Dermis microvascular lymphatic vessel endothelial cell (primary cell): Measurements from ENCODE around the gene CABLES2. TPM values are rescaled to one million over a fixed set of nuclear protein-coding genes. Genes with fewer than 3 reads are reported as not detected.

Experiments used
- DNase-seq, 2 donors: peaks; one replicate each; pipeline versions ENCODE4 v3.0.0 to v3.0.0-alpha.2; 2010; ENCODE audit warnings: low read depth in 2 of 2
- total RNA-seq: library from RNA; depleted of rRNA; stranded (reverse); fragments of >200 nt; gene quantifications from 2 replicates; pipeline ENCODE4 v1.2.1, GENCODE V29; 2014

The CABLES2 gene
- total RNA-seq, 1 donor from 2014 or later, result 0.77 TPM

DNA sequence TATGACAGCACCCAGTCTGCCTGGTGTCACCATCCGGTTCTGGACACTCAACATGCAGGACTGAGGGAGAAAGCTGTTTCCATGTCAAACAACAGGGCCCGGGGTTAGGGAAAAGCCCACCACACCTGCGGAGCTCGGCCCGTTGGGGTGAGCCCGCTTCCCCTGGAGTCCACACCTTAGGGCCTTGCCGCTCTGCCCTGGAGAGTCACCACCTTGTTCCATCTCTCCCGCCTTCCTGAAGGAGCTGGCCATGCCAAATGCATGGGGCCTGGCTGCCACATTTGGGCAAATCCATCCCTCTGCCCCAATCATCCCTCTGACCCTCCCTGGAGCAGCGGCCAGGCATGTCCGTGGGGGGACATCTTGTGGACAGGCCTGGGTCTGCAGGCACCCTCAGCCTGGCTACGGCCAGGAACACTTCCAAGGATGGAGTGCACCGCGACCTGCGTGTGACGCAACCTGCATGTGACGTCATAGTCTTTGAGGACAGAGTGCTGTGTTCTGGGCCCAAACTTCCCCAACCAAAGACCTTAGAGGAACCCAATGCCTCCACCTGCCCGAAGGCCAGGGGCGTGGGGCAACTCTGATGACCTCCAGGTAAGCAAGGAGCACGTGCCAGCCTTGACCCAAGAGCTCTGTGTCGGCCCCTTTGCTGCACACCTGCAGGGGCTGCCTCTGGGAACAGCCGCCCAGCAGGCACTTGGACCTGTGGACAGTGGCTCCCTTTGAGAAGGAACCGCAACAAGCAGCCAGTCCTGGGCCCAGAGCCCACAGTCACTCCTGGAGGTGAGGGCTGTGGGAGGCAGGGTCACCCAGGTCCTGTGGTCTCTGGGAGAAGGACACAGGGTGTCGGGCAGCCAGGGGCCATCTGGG, 1.7 kb downstream of the CABLES2 start:
- peak in 1 of 2 donors; percentile 48 for DNase-seq

DNA sequence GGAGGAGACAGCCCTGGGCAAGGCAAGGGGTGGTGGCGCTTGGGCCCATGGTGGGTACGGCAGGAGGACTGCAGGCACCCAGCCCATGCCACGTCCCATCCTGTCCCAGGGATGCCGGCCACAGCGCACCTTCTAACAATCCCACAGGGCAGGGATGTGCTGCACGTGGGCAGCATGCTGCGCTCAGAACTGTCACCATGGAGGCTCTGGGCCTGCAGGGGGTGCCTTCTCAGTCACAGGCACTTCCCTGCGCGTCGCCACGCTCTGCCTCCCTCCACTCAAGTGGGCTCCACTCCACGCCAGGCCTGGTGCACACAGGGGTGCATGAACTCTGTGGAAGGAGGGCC, 2.4 kb downstream of the CABLES2 start:
- no peak for DNase-seq

DNA sequence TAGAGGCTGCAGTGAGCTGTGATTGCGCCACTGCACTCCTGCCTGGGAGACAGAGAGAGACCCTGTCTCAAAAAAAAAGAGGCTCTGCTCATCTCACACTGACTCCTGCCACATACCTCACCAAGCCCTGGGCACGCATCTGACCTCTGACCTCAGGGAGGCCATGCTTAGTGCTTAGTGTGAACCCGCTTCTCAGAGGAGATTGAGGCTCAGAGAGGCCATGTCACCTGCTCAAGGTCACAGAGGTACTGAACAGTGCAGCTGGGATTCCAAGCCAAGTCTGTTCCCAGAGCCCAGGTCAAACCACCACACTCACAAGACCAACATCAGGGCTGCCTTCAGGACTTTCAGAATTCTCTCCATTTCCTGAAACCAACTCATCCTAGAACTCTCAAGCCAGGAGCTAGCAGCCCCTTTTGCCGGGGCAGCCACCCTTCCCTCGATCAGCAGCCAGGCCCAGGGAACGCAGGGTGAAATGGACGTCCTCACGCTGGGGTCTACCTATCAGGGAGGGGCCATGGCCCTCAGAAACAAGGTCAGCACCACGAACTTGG, 2.9 kb downstream of the CABLES2 start:
- no peak for DNase-seq

DNA sequence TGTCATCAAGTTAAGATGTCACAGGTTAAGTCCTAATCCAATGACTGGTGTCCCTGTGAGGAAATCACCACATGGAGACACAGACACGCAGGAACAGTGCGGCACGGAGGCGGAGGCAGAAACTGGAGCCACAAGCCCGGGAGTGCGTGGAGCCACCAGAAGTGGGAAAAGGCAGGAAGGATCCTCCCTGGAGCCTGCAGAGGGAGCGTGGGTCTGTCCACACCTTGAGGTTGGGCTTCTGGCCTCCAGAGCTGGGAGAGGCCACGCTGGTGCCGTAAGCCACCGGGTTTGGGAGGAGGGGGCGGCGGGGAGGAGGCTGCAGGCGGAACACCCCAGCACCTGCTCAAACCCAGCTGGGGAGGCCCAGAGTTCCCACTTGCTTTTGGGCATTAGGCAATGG, 3.8 kb downstream of the CABLES2 start:
- DNase-seq, result no peak

DNA sequence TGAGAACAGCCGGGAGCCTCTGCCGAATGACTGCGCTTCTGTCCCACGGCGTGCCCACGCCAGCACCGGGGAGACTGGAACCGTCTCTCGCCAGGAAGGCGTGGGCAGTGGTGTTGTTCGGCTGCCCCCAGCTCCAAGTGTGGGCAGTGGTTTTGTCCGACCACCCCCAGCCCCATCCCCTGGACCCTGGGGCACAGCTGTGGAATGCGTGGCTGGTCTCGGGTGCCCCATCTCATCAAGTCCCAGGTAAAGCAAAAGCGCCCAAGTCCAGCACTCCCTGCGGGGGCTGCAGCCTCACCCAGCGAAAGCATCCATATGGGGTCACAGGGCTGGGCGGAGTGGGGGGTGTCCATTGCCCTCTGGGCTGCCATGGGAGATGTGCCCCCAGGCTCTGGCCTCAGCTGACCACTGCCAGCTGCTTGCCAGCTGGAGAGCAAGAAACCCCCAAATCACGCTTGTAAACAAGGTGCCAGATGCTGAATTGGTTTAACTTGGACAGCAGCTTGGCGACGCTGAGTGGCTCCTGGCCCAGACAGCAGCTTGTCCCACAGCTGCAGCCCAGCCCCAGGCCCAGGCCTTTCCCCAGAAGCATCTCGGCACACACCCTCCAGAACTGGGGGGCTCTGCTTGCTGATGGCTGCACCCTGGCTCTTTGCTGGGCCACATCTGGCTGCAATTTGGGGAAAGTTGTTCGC, 4.5 kb downstream of the CABLES2 start:
- no peak for DNase-seq

DNA sequence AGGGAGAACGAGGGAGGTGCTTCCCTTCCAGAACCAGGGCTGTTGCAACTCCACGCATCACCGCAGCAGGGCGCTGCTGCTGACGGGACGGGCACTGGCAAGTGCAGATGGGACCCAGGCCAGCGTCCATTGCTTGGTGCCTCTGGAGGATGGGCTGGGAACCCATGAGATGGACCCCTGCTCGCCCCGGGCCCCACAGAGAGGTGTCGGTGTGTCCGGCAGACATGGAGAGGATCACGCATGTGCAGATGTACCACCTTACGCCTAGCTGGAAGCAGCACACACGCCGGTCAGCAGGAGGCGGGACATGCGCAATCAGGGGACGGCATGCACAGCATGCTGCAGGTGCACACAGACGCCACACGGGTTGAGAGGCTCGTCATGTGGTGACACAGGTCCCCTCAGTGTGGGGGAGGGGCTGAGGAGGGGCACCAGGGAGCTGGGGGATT, 5.7 kb downstream of the CABLES2 start:
- DNase-seq, result no peak

DNA sequence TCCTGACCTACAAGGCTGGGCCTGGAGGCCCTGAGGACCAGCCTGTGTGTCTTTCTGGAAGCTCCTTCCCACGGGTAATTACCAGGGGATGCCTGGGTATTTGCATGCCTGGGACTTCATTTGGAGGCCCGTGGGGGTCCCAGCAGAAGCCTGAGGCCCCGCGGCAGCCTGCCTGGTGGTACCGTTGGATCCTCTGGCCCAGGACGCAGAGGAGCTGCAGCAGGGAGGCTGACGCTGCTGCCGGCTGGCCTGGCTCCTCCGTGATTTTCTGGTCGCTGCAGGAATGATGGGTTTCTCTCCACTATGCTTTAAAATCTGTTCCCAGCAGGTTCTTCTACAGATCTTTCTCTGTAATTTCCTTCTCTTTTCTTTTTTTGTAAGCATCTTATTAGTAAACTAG, 6.5 kb downstream of the CABLES2 start:
- DNase-seq, result no peak

DNA sequence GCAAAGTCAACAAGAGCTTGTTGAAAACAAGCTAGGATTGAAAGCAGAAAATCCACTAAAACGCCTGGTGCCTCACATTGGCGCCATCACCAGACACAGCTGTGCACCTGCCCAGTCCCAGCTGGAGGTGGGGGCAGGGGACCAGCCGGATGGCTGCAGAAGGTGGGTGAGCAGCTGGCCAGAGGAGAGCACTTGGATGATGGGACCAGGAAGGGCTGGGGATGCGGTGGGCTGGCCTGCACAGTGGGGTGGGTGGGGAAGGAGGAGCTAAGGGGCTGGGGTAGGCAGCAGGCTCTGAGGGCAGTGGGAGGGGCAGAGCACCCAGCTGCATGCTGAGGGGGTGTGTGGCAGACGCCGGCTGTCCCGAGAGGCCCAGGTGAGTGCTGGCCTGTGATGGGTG, 7.1 kb downstream of the CABLES2 start:
- no peak for DNase-seq

DNA sequence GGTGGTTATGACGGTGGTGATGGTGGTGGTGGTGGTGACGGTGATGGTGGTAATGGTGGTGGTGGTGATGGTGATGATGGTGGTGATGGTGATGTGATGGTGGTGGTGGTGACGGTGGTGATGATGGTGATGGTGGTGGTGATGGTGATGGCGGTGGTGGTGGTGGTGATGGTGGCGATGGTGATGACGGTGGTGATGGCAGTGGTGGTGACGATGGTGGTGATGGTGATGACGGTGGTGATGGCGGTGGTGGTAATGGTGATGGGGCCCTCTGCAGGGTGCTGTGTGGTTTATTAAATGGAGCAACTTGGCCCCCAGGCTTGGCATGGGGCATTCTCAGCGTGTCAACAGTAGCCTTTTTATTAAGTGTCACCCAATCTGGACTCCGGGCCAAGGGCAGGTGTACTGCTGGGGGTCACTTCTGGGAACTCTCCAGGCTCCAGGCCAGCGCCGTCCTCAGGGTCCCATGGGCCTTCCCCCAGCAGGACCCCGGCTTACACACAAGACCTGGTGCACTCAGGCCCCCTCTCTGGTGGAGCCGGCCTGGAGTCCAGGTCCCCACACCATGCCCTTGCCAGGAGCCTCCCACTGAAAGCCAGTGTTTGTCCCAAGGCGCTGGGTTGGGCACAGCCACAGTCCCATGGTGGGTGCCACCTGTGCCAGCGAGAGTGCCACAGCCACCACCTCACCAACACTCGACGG, 8.8 kb downstream of the CABLES2 start:
- DNase-seq, result no peak

DNA sequence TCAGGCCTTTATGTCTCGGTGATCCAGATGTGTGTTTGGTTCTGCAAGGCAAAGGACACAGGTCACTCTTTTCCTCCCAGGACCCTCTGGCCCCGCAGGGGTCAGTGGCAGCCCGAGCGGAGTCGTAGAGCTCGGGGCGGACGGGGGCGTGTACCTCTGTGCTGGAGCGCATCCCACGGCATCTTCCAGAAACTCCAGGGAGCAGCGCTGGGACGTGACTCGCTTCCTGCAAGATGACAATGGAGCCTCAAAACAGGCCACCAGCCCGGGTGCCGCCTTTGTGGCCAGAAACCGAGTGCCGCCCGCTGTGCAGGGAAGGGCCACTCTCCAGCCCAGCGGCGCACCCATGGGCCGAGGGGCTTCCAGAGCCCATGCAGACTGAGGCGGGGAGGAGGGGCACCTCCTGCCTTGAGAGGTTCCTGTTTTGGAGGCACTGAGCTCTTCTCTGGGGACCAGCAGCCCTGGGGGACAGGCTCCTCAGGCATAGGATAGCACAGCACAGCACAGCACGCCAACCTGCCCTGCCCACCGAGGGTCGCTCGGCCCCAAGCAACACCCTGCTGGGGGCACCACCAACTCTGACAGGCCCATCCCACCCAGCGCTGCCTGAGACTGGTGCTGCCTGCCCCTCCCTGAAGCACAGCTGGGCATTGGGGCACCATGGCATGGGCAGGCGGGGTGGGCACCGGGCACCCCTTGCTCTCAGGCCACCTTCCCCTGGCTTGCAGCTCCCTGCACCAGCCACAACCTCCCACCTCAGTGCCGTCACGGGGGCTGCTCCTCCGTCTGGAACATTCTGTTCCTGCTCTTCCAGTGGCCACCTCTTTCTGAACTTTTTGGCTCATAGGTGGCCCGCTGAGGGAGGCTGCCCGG, 10.5 kb downstream of the CABLES2 start:
- DNase-seq, result peak in 1 of 2 donors; percentile 32

DNA sequence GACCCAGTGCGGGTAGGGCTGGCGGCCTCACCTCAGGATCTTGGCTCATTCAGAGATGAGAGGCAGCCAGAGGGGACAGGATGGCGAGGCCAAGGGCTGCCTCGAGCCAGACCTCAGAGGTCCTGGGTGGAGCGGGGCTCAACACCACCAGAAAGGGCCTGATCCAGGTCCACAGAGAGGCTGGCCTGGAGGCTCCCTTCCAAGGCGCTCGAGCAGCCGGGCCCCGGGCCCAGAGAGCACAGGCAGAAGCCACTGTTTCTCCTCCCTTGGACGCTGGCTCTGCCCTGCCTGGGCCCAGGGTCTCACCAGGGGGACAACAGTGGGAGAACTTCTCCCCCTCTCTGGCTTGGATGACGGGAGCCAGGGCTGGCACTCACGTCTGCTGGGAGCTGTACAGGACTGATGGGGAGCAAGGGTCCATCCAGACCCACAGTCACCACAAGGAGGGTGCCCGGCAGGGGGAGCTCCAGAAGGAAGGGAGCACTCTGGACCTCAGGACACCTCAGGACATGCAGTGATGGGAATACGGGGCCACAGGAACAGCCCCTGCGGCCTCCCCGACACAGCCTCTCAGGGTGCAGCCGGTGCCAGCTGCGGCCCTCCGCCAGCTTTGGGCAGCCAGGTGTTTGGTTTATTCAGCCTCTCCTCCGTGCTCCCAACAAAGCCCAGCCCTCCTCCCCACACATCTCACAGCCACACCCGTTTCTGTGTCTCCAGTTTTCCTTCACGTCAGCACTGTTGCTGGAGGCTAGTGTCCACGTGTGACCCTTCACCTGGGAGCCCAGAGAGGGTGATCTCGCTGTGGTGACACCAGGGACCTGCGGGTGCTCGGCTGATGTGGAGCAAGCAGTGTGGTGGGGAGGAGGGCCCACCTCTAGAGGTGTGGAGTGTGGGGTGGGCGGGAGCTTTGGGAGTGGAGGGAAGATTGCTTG, 11.5 kb downstream of the CABLES2 start:
- no peak for DNase-seq

DNA sequence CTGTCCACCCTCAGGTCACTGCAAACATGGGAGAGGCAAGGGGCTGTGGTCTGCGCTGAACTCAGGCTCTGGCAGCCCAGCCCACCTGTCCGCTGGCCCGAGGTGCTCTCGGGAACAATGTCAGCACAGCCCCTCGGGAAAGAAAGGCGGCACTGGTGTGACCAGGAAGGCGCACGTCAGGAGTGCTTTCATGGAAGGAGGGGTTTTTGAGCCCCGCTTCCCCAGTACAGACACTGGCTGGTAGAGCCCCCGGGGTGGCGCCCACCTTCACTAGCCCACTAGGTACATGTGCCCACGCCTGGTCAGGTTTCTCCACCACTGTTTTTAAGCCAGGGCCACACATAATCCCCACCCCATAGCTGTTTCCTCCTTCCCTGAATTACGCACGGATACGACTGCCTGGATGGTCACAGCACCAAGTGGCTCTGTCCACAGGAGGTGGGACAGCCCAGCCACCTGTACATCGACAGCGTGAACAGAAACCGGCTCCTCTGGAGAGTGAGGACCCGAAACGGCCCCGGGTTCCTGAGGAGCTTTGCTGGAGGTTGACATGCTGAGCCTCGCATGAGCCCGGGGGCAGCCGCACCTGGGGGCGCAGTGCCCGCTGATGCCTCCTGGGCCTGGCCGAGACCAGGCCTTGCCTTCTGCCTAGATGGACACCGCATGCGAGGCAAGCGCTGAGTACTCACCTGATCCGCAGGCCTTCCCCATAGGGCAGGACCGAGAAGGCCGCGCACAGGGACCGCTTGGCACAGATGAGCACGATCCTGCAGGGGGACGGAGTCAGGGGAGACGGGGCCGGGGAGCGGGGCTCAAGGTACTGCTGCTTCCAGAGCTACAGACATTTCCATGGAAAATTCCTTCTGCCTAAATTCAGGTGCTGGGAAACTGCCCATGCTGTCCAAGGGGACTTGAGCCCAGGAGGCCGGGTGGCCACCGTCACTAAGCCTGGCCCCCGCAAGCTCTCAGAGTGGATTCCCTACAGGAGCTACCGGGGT, 12.5 kb downstream of the CABLES2 start:
- no peak for DNase-seq

DNA sequence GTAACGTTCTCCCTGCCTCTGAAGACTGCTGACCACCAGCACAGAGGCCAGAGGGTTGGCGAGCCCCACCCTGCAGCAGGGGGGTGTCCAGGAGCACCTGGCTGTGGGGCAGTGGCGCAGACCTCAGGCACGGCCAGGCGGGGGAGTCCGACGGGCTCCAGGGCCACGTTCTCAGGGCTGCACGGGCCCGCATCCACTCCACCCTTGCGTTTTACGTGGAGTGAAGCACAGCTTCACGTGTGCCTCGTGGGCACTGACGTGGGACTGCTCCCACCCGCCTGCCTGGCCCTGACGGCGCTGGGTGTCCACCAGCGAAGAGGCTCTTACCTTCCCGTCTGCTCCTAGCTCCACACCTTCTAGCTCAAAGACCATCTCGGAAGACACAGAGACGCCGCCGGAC, 13.3 kb downstream of the CABLES2 start:
- no peak for DNase-seq

DNA sequence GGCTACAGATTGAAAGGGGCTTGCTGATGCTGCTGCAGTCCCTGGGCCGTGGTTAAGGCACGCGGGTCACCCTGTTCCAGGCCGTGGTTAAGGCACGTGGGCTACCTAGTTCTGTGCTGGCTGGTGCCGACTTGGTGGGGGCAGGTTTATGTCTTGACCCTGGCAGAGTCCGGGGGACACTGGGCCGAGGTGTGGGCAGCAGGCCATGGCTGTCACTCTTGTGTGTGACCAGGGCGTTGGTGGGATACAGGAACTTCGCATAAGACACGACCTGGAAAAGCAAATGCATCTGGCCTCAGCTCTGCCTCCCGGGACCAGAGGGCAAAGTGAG, 13.8 kb downstream of the CABLES2 start:
- no peak for DNase-seq

DNA sequence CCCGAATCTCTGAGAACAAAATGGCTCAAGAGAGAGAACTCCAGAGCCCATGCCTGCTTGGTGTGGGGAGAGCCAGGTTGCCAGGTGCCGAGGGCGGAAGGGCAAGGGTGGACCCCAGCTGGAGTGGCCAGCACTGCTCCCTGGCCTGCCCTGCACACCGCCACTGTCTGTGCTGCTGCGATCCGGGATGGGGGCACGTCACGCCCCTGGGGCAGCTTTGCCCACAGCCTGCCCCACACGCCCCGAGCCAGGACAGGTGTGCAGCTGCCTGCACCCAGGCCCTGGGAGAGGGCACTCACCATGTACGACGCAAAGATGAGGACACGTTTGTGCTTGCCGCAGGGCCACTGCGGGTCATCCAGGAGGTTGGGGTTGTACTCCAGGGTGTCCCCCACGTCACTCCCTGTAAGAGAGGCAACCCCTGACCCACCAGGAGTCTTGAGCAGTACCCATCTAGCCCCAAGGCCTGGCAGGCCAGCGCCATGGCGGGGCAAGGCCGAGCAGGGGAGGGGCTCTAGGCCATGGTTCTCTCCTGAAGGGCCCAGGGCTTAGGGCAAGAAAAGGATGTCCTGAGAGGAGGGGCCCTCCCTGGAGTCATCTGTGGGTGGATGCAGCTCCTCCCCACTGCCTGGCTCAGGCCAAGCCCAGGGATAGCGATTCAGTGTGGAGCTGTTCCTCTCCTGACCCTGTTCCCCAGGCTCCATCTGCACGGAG, 14.3 kb downstream of the CABLES2 start:
- DNase-seq, result no peak

DNA sequence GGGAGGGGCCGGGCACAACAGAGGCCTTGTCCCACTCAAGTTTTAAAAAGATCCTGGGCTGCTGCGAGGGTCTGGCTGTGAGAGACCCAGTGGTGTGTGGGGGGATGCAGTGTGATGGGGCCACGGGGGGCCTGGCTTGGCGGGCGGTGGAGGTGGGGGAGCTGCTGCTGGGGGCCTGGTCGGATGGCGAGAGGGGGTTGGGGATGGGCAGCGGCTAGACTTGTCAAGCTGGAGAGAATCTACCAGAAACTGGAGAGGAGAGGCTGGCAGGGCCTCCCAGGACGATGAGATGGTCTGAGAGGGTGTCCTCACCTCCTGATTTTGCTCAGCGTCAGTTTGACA, 15.0 kb downstream of the CABLES2 start:
- no peak for DNase-seq

DNA sequence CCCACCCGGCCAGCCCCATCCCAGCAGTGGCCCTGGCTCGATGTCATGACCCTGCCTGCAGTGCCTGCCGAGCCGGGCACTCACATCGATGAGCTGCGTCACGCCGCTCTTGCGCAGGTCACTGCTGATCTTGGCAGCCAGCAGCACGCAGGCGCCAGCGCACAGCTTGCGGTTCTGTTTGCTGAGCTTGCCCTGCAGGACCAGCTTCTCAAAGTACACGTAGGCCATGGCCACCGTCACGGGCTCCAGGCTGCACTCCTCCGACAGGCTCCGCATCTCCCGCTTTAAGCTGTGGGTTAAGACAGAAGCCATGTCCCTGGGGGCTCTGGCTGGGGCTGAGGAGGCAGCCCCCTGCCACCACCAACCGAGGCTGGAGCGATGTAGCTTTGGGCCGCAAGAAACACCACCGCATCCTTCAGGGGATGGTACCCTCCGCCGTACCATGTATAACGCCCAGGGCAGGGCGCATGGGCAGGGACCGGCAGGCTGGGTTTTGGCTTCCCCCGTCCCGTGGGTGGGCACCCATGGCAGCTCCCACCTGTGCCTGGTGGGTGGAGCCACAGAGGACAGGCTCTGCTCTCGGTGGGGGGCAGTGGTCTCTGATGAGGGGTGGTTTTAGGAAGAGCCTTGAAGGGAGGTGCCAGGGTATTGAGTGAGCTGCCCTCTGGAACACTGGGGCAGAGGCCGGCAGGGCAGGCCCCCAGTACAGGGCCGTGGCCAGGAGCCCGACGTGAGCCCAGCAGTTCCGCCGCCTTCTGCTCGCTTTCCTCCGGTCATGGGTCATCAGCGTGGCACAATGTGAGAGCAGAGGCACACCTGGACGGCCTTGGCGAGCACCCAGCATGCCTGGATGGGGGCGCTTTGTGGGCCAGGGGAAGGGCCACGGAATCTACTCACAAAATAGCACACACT, 15.7 kb downstream of the CABLES2 start:
- no peak for DNase-seq
